Coronary artery (tissue), 2 donors: ENCODE measurements around the gene FOXK1.

Source experiments
- DNase-seq: peaks from one replicate; pipeline ENCODE4 v3.0.0-alpha.2; 2017; ENCODE audit warnings: low spot score
- H3K27ac ChIP-seq, 2 donors: fragments of 200-600 bp; sonication (generic); one replicate each; pipeline ENCODE4 v1.5.1; 2016 to 2019
- H3K4me3 ChIP-seq: fragments of 200-600 bp; sonication (generic); 2 replicates; pipeline ENCODE4 v1.5.1; 2016; ENCODE audit warnings: mild to moderate bottlenecking, moderate library complexity
- TF ChIP-seq, protein P1 (sequence below): fragments of 200-600 bp; sonication (generic); IDR thresholded peaks from one replicate; pipeline ENCODE4 v1.5.1; 2019; ENCODE audit warnings: antibody characterized with exemption

The FOXK1 gene

DNA sequence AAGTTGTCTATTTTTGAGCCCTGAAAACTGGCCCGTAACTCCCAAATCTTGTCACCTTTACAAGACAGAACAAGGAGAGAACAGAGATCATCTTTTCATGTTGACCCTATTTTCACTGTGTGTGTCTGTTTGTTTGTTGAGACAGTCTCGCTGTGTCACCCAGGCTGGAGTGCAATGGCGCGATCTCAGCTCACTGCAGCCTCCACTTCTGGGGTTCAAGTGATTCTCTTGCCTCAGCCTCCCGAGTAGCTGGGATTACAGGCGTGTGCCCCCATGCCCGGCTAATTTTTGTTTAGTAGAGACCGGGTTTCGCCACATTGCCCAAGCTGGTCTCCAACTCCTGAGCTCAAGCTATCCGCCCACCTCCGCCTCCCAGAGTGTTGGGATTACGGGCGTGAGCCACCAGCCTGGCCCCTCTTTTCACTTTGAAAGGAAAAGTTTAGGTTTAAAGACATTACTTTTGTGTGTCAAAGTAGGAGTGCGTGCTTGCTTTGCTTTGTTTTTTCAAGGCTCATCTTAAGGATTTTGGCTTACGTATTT is 32.1 kb downstream of the FOXK1 start:
- H3K27ac ChIP-seq: no peak overlapping the region
- no peak overlapping the region for H3K4me3 ChIP-seq
- TF ChIP-seq, protein P1, sequence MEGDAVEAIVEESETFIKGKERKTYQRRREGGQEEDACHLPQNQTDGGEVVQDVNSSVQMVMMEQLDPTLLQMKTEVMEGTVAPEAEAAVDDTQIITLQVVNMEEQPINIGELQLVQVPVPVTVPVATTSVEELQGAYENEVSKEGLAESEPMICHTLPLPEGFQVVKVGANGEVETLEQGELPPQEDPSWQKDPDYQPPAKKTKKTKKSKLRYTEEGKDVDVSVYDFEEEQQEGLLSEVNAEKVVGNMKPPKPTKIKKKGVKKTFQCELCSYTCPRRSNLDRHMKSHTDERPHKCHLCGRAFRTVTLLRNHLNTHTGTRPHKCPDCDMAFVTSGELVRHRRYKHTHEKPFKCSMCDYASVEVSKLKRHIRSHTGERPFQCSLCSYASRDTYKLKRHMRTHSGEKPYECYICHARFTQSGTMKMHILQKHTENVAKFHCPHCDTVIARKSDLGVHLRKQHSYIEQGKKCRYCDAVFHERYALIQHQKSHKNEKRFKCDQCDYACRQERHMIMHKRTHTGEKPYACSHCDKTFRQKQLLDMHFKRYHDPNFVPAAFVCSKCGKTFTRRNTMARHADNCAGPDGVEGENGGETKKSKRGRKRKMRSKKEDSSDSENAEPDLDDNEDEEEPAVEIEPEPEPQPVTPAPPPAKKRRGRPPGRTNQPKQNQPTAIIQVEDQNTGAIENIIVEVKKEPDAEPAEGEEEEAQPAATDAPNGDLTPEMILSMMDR: no peak
- no peak for DNase-seq

DNA sequence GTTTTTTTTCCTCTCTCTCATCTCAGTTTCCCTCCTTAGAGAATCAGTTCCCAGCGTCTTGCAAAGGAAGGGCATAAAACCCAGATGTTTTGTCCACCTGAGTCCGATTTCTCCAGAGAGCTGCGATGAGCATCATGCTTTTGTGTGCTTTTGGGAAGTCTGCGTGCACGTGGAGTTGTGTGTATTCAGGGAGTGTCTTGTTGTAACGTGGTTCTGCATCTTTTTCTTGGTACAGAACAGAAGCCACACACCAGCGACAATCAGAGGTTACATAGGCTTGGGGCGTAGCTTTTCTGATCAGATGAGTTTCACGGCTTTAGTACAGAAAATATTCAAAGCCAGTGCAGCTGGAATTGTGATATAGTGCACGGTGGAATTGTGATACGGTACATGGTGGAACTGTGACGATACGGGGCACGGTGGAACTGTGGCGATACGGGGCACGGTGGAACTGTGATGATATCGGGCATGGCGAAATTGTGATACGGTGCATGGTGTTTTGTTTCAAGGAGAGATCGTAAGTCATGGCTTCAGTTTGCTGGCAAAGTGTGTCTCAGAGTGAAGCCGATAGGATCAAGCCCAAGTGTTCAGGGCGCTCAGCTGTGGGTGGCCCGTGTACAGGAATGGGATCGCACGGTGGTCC is 32.8 kb downstream of the FOXK1 start:
- DNase-seq: no peak
- Histone ChIP-seq H3K27ac (peak overlapping the region in 1 of 2 donors; percentile 71), H3K4me3 (peak overlapping the region; percentile 60)
- TF ChIP-seq, protein P1: no peak

DNA sequence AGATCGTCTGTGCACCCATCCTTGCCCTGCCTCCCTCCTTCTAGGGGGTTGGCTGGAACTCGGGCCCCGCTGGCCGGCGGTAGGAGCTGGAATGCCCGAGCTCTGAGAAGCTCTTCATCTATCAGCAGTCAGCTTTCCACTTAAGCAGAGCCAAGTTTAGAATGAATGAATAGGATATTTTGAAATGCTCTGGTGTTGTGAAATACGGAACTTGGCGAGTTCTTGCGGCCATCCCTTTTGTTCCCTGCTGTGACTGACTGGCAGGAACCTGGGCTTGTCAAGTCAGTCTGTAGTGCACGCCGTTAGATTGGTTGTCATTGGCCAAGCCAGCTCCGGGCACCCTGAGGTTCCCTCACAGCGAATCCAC is 33.3 kb downstream of the FOXK1 start:
- DNase-seq: no peak
- Histone ChIP-seq H3K4me3 (peak overlapping the region; percentile 60), H3K27ac (peak overlapping the region in 1 of 2 donors; percentile 71)
- TF ChIP-seq, protein P1: no peak

DNA sequence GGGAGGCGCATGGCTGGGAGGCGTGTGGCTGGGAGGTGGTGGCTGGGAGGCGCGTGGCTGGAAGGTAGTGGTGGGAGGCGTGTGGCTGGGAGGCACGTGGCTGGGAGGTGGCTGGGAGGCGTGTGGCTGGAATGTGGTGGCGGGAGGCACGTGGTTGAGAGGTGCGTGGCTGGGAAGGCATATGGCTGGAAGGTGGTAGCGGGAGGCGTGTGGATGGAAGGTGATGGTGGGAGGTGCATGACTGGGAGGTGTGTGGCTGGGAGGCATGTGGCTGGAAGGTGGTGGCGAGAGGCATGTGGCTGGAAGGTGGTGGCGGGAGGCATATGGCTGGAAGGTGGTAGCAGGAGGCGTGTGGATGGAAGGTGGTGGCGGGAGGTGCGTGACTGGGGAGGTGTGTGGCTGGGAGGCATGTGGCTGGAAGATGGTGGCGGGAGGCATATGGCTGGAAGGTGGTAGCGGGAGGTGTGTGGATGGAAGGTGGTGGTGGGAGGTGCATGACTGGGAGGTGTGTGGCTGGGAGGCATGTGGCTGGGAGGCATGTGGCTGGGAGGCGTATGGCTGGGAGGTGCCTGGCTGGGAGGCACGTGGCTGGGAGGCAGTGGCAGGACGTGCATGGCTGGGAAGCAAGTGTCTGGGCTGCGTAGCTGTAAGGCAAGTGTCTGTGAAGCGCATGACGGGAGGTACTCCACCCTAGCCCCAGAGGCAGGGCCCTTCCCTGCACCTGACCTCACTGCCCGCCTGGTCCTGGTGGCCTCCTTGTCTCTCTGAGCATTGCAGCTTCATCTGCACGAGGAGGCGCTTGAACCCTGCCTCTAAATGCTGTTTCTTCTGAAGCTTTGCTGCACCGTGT is 35.1 kb downstream of the FOXK1 start:
- Histone ChIP-seq H3K4me3 (no peak overlapping the region), H3K27ac (no peak overlapping the region)
- TF ChIP-seq, protein P1: no peak
- no peak for DNase-seq

DNA sequence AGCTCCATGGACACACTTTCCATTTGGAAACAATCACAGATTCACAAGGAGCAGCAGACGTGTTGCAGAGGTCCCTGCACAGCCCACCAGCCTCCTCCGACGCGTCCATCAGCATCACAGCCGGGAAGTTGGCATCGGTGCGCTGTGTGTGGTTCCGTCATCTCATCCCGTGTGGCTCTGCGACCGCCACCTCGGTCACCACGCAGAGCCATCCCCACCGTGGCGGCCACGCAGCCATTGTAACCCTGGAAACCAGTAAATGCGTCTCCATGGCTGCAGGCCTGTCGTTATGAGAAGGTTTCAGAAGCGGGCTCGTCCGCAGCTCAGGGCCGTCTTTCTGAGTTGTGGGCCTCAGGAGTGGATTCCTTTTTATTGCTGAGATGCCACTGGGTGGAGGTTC is 36.0 kb downstream of the FOXK1 start:
- Histone ChIP-seq H3K4me3 (no peak overlapping the region), H3K27ac (no peak overlapping the region)
- TF ChIP-seq, protein P1: no peak
- DNase-seq: no peak

DNA sequence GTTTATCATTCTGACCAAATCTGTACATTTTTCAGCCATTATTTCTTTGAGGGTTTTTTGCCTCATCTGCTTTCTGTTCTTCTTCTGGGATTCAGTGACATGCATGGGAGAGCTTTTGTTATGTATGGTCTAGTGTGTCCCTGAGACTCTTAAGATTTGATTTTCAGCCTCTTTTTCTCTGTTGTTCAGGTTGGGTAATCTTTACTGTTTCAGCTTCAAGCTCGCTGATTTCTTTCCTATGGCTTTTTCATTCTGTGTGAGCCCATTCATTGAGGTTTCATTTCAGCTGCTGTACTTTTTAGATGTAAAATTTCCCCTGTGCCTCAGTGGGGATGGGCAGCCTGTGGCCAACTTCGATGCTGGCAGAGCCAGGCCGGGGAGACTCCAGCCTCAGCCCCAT is 38.1 kb downstream of the FOXK1 start:
- no peak overlapping the region for H3K27ac ChIP-seq
- DNase-seq: no peak
- TF ChIP-seq, protein P1: no peak

DNA sequence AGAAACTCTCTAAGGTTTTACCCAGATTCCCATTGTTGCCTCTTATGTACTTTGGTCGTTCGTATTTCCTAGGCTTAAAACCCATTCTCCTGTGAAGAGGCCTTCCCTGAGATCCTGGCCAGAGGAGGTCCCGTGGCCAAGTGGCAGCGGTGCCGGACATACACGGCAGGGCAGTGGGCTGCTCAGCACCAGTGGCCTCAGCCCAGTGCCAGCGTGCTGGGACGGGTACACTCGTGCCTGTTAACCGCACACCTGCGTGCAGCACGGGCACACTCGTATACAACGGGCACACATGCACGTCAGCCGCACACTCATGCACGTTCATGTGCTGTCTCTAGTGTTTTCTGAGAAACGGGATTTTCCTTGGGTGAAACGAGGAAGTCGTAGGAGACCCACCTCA is 40.2 kb downstream of the FOXK1 start:
- no peak overlapping the region for H3K4me3 ChIP-seq
- TF ChIP-seq, protein P1: no peak
- no peak overlapping the region for H3K27ac ChIP-seq
- DNase-seq: no peak

More for the DNA sequence above, 38.1 kb downstream of the FOXK1 start:
- H3K4me3 ChIP-seq: no peak overlapping the region
